Endothelial cell of umbilical vein (primary cell): Measurements from ENCODE around the gene SHISA2.

Experiments used
- CTCF ChIP-seq, 2 donors: IDR thresholded peaks; 1 replicate in 1 of 2; 2 replicates in 1 of 2; pipeline ENCODE4 v1.5.1; 2011; ENCODE audit warnings: low read length in 2 of 2, mild to moderate bottlenecking in 2 of 2, moderate library complexity in 2 of 2, control low read depth in 1 of 2, inconsistent platforms in 1 of 2, low read depth in 1 of 2; ENCODE audit not compliant: insufficient read depth in 1 of 2; ENCODE audit errors: extremely low read depth in 1 of 2
- GATA2 ChIP-seq: IDR thresholded peaks from 2 replicates; pipeline ENCODE4 v1.7.0; 2011; ENCODE audit warnings: low read depth, mild to moderate bottlenecking, moderate library complexity, mixed read lengths, low read length; ENCODE audit not compliant: insufficient read length, insufficient read depth
- POLR2A ChIP-seq: IDR thresholded peaks from 2 replicates; pipeline ENCODE4 v1.6.1; 2012; ENCODE audit warnings: low read depth, mild to moderate bottlenecking, control low read depth, low read length

DNA sequence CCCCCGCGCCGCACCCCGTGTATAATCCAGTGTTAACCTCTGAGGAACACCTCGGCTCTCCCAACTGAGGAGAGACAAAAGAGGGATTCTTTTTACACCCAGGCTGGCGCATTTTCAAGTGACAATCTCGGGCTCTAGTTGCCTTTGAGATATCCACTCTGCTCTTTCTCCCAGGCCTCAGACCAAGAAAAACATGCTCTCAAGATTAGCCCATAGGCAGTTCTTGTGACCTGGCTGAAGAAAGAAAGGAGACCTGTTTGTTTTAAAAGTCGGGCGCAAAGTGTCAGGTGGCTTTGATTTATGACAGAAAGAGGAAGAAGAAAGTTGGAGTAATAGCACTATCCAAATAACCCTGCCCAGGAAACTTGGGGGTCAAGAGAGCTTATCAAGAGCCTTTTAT, 27.3 kb downstream of the SHISA2 start:
- TF ChIP-seq CTCF (IDR thresholded peaks at IDR 0.05; ENCODE audit: extremely low read depth in 1 of 2, insufficient read depth in 1 of 2, low read depth in 1 of 2, low read length in 2 of 2), result no peak
- no peak for TF ChIP-seq POLR2A
- TF ChIP-seq GATA2, result no peak
